HG03558 (cell line): ENCODE data around the gene GPS1.

Source experiments
- ATAC-seq: cut with Tn5 transposase; IDR thresholded peaks from one replicate; pipeline ENCODE4 v1.9.1; 2021; ENCODE audit warnings: moderate number of reproducible peaks; ENCODE audit not compliant: unreplicated experiment; ENCODE audit errors: extremely low read depth

Gene GPS1

GRCh38 chr17:82073446-82073845 lies 21.7 kb downstream of the GPS1 start:
- ATAC-seq = no peak

DNA sequence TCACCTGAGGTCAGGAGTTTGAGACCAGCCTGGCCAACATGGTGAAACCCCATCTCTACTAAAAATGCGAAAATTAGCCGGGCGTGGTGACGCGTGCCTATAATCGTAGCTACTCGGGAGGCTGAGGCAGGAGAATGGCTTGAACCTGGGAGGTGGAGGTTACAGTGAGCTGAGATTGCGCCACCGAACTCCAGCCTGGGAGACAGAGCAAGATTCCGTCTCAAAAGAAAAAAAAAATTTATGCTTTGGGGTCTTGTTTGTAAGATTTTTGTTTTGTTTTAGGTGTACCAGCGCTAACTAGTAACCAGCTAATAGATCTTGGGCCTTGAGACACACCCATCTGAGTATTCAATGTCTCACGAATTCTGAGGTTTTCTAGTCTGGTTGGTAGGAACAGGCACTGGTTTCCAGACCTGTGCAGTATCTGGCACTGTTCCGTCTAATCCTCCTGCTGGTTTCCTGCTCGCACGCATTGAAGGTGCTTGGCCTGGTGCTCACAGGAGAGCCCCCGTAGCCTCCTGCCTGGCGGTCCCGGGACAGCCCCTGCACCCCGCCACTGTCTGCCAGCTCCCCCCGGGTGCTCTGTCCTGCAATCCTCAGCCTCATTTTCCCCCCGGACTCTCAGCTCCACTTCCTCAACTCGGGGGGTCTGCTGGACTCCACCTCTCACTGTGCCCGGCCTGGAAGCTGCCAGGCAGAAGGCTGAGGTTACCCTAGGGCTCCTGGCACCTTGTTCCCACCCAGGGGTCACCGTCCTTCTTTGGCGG lies 24.5 kb downstream of the GPS1 start:
- no peak for ATAC-seq

DNA sequence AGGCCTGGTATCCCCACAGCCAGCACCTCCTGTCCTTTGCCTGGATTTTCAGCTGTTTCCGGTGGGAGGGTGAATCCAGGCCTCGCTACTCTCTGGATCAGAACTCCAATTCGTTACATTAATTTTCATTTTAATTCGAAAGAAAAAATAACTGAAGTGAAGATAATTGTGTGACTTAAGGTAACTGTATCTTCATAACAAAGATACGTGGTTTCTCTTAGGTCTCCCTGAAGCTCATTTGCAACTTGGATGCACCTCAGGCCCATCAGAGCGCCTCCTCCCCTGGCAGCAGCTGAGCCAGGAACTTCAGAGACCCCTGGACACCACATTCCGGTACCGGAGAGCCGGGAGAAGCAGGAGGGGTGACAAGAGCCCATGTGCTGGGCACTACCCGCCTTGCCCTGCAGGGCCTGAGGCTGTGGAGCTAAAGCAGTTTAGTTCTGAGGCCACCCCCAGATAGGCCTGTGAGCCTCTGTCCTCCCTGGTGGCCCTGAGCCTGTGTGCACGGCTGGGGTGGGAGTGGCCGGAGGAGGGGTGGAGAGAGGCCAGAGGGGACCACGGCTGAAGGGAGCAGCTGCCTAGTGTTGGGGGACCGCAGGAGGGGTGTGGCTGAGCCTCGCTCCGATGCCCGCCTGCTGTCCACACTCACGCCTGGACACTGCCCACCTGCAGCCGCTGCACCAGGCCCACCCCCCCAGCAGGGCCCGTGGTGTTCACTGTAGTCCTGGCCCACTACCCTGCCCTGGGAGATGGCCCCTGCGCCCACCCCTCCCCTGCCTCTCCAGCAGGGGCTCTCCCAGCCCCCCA lies 25.3 kb downstream of the GPS1 start:
- ATAC-seq = no peak

- no peak for ATAC-seq
Observed at GRCh38 chr17:82077617-82078358, 26.1 kb downstream of the GPS1 start.

DNA sequence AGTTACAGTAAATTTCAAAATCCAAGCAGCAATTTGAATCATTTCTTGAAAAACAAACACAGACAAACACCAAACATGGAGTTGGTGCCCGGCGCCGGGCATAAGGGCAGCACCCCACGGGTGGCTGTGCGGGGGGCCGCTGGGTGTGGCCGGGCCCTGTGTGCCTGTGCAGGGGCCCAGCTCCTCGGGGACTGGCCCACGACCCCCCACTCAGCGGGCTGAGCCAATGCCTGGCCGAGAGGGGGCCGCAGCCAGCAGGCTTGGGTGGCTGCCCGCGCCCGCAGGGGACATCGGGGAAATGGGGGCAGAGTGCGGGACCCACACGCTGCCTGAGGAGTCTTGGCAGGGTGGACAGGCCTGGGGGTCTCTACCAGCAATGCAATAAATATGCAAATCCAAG lies 26.7 kb downstream of the GPS1 start:
- ATAC-seq = no peak

DNA sequence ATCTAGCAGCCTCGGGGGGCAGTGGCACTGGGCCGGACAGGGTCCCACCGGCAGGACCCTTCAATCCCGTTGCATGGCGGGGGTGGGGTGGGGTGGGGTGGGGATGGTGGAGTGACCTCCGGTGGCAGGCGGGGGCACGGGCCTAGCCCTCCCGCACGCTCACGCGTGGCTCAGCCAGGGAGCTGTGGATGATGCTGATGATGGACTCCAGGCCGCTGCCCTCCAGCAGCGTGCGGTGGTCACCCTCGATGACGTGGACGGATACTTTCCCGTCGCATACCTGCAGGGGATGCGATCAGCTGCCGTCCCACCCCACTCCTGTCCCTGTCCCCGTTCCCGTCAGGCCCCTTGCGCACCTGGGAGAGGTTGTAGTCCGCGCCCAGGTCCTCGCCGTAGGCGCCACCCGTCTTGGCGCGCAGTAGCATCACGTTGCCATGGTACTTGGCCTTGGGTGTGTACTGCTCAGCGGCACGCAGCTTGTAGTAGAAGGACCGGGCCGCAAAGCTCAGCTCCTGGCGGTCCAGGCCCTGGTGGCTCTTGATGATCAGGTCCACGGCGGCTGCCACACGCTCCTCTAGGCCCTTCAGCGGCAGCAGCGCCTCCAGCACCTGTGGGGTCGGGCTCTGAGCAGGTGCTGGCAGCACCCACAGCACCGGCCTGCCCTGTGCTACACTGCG lies 27.4 kb downstream of the GPS1 start:
- ATAC-seq = no peak

DNA sequence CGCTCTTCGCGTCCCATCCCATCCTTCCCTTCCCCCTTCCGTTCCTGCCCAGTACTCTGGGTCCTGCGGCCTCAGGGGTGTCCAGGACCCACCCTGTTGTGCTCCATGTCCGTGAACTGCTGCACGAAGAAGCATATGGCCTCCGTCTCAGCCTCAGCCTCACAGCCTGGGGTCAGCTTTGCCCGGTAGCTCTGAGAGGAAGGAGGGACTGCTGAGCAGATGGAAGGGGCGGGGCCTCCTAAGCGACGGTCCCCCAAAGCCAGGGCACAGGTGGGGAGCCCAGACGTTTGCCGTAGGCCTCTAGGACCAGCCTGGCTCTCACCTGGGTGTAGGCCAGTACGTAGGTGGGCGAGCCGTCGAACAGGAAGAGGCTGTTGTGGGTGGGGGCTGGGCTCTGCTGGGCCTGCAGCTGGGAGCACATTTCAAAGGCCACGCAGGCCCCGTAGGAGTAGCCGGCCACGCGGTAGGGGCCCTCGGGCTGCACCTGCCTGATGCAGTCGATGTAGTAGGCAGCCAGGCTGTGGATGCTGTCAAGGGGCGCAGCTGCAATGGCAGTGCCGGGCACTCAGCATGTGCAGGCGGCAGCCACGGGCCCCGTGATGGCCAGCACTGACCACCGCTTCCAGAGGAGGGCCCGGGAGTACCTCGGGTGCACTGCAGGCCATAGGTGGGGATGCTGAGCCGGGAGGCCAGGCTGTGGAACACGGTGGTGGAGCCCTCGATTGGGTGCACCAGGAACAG lies 28.5 kb downstream of the GPS1 start:
- no peak for ATAC-seq

- ATAC-seq = no peak
Observed at GRCh38 chr17:82080789-82081464, 29.2 kb downstream of the GPS1 start.

- ATAC-seq = no peak
Observed at GRCh38 chr17:82081546-82081945, 29.8 kb downstream of the GPS1 start.

DNA sequence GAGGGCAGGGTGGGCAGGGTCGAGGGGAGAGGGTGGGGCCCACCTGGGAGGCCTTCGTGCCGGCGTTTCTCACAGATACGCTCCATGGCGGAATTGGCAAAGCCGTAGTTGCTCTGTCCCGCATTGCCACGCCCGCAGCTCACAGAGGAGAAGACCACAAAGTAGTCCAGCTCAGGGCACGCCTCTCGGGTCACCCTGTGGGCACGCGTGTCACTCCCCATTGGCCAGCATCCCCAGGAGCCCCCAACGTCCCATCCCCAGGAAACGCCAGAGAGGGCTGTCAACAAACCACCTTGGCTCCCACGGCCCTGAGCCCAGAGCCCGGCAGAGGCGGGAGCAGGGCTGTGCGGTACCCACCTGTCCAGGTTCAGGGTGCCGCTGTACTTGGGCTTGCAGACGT lies 30.3 kb downstream of the GPS1 start:
- ATAC-seq = no peak

- ATAC-seq = no peak
Observed at GRCh38 chr17:82082456-82082855, 30.8 kb downstream of the GPS1 start.

GRCh38 chr17:82083009-82083408 lies 31.3 kb downstream of the GPS1 start:
- no peak for ATAC-seq

GRCh38 chr17:82083533-82084359 lies 32.0 kb downstream of the GPS1 start:
- no peak for ATAC-seq

GRCh38 chr17:82084373-82085030 lies 32.8 kb downstream of the GPS1 start:
- no peak for ATAC-seq

DNA sequence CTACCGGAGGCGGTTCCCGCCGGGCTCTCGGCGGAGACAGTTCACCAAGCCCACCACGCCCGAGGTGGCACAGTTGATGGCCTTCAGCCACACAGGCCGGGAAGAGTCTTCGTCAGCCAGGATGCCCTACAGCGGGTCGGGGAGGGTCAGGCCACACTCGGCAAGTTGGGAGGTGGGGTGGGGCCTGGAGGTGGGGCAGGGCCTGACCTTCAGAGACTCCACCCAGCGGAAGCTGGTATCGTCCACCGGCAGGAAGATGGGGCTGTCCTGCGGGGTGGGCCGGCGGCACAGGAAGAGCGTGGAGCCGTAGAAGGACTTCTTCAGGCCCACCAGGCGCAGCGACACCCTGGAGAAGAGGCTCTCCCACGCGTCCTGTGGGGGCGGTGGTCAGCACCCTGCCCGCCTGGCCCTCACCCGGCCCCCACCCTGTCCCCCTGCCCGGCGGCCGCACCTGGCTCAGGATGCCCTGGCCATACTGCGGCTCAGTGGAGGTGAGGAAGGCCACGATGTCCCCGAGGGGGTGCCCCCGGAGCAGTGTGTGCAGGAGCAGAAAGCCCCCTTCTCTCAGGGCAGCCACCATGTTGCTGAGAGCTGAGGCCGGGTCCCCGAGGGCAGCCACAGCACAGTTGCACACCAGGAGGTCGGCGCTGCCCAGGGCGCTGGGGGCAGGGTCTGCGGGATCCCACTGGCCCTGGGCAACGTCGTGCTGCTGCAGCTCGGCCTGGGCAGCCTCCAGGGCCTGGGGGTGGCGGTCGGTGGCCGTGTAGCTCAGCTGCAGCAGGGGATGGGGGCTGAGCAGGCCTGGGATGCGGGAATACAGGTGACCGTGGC lies 33.5 kb downstream of the GPS1 start:
- ATAC-seq = no peak

DNA sequence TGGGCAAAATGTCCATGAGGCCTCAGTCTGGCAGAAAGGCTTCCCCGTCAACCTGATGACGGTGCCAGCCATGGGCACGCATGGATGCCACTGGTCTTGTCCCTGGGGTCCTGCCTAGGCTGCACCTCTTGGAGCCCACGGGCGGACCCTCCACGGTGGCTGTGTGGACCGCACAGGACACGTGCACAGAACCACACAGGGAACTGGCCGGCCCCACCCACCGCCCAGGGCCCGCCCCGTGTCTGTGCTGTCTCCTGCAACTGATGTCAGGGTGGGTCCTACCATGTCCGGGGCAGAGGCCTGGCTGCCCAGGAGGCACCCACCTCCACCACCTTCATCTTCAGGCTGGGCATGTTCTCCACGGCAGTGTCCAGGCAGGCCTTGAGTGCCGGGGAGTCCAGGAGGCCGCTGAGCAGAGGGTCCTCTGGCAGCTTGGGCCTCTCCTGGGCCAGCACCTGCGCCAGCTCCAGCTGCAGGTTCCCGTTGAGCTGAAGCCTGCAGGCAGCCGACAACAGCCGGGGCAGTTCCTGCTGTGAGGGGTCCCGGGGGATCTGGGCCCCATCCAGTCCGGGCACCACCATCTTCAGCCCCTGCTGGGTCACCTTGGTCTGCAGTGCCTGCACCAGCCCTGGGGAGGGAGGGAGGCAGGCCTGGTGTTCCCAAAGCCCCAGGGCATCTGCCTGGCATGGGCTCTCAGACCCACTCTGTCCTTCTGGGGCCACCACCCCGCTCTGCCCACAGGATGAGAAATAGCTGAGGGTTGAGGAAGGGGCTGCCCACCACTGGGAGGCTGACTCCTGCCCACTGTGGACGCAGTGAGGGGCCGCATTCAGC lies 34.5 kb downstream of the GPS1 start:
- ATAC-seq = no peak
